HG03378 (cell line): Measurements from ENCODE around the gene SIN3A.
"Not testable (repeated sequence)": the region's sequence is repeated elsewhere in the genome, so short reads cannot be mapped to it uniquely, and the experiment has no call there.

ENCODE experiments used
- ATAC-seq: cut with Tn5 transposase; IDR thresholded peaks from one replicate; pipeline ENCODE4 v1.9.1; 2021; ENCODE audit warnings: mild to moderate bottlenecking, moderate library complexity; ENCODE audit not compliant: unreplicated experiment

Gene SIN3A

GRCh38 chr15:75357976-75358673, 93.4 kb downstream of the SIN3A start:
- no peak for ATAC-seq

DNA sequence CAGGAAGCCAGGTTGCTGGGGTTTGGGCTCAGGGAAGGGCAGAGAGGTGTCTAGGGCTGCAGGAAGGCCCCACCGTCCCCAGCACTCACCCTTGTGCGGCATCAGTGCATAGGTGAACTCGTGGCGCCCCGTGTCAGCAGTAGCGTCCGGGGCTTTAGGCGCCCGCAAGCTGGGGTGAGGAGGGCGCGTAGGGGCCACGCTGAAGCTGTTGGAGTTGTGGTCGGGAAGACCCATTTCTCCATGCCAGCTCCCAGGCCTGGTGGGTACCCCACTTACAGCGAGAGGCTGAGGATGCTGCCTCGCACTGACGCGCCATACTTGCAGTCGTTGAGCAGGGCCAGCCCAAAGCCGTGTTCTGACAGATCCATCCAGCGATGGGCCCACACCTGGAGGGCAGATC, 95.0 kb downstream of the SIN3A start:
- ATAC-seq = no peak

DNA sequence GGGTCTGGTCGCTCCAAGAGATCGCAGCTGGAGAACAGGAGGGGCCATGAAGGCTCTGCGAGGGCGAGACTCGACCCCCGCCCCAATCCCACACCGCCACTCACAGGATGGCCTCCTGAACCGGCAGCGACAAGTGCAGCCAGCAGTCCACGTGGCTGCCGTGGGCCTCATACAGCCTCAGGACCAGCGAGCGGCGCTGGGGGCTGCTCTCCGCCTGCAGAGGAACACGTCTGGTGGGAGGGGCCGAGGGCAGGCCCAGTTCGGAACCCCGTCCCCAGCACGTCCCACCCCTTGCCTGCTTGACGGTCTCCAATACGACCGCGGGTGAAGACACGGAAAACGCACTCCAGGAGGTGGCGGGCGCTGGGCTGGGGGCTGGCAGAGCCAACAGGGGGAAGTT, 95.5 kb downstream of the SIN3A start:
- no peak for ATAC-seq

DNA sequence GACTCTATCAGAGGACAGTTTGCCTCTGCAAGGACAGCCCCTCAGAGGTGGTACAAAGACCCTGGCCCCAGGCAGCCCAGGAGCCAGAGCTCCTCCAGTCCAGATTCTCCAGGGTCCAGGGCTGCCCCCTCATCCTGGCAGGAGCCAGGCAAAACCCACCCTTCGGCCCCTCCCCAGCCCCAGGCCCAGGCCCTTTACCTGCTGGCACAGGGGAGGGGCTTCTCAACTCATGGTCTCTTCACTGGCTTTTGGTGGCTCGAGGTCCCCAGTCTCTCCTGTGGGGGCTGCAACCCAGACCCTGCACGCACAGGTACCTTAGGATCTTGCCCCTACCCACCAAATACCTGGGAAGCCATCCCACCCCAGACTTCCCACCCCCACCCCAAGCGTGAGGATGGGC, 96.1 kb downstream of the SIN3A start:
- no peak for ATAC-seq

GRCh38 chr15:75354454-75354853, 97.0 kb downstream of the SIN3A start:
- no peak for ATAC-seq

GRCh38 chr15:75353604-75354003, 97.9 kb downstream of the SIN3A start:
- ATAC-seq = no peak

- ATAC-seq = no peak
Measured at GRCh38 chr15:75352186-75353080, 99.1 kb downstream of the SIN3A start.

- ATAC-seq = no peak
Measured at GRCh38 chr15:75350601-75351361, 100.7 kb downstream of the SIN3A start.

- peak; percentile 40 for ATAC-seq
Measured at GRCh38 chr15:75349851-75350588, 101.5 kb downstream of the SIN3A start.

DNA sequence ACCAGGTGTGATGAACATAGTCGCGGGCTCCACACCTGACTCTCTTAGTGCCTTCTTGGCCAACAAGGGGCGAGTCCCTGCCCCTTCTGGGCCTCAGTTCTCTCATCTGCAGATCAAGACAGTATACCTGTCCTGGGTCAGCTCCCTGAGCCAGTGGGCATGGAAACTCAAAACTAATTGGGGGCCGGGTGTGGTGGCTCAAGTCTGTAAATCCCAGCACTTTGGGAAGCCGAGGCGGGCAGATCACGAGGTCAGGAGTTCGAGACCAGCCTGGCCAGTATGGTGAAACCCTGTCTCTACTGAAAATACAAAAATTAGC, 102.2 kb downstream of the SIN3A start:
- not testable (repeated sequence) for ATAC-seq

DNA sequence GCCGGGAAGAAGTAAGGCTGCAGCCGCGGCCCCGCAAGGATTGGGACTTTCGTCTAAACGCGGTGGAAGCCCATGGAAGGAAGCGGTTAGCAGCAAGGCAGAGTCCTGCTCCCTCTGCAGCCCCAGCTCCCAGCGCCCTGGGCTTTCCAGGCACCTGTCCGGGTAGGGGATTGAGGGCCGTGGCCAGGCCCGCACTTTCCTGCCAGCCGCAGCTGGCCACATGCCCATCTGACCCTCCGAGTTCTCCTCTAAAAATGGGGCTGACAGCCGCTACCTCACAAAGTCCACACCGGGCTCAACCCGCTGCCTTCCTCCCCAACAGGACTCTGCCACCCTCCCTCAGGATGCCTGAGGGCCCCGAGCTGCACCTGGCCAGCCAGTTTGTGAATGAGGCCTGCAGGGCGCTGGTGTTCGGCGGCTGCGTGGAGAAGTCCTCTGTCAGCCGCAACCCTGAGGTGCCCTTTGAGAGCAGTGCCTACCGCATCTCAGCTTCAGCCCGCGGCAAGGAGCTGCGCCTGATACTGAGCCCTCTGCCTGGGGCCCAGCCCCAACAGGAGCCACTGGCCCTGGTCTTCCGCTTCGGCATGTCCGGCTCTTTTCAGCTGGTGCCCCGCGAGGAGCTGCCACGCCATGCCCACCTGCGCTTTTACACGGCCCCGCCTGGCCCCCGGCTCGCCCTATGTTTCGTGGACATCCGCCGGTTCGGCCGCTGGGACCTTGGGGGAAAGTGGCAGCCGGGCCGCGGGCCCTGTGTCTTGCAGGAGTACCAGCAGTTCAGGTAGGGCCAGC, 102.7 kb downstream of the SIN3A start:
- no peak for ATAC-seq

- ATAC-seq = no peak
Measured at GRCh38 chr15:75348034-75348561, 103.4 kb downstream of the SIN3A start.

DNA sequence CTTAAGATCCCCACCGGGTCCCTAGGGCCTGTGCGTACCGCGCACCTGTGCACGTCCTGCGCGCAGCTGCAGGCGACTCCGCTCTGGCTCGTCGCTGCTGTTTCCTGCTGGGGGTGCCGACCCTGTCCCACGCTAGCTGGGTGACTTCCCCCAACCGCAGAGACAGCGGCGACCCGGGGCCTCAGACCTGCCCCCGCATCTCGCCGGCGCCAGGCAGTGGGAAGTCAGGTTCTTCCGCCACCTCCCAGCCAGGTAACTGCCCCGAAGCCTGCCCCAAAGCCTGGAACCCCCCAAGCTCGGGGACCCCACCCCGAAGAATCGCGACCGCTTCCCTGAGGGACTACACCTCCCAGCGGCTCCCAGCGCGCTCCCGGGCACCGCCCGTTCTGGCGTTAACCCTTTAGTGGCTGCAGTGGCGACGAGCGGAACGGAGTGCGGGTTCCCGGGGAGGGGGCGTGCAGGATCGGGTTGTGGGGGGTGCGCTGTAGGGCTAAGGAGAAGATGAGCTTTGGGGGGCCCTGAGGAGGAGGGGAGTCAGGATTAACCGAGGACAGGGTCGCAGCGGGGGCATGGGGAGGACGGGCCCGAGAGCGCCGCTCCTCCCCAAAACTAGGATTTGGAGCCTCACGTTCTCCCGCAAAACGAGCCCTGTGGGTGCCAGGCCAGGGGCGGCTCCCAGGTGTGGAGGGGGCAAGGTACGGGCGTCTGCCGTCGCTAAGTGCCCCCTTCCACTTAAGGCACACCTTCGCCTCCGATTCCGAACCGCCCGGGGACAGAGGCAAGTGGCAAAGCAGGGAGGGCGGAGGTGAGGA, 104.1 kb downstream of the SIN3A start:
- ATAC-seq = no peak

- no peak for ATAC-seq
Measured at GRCh38 chr15:75346796-75347221, 104.7 kb downstream of the SIN3A start, which contains the start of gene NEIL1. TSS of gene NEIL1 (plus strand) at chr15:75347039. CDS start at chr15:75348906, 1,867 bp downstream.

- ATAC-seq = not testable (repeated sequence)
Measured at GRCh38 chr15:75343953-75344352, 107.5 kb downstream of the SIN3A start.

DNA sequence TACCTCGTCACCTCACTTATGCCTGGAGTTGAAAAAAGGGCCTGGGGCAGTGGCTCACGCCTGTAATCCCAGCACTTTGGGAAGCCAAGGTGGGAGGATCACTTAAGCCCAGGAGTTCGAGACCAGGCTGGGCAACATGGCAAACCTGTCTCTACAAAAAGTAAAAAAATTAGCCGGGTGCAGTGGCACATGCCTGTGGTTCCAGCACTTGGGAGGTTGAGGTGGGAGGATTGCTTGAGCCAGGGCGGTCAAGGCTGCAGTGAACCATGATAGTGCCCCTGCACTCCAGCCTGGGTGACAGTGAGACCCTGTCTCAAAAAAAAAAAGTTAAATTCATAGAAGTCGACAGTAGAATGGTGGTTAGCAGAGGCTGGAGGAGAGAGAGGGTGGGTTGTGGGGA, 109.3 kb downstream of the SIN3A start:
- ATAC-seq = no peak

DNA sequence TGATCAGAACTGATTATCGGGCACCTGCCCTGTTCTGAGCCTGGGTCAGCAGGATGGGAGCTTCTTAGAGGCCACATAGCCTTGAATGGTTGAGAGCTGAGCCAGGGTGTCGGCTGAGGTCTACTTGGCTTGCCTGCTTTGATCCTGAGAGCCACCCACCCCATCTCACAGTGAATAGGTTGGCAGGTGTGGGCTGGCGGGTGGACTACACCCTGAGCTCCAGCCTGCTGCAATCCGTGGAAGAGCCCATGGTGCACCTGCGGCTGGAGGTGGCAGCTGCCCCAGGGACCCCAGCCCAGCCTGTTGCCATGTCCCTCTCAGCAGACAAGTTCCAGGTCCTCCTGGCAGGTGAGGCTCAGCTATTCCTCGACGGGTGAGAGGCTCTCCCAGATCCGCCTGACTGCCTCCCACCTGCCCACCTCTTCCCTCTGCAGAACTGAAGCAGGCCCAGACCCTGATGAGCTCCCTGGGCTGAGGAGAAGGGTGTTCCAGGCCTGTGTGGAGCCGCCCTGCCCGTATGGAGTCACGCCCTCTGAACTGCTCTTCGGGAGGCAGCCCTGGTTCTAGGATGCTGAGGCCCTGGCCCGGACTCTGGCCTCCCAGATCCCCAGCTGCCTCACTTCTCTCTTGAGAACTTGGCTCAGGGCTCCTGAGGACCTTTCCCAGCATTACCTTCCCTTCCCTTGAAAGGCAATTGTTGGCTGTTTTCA, 111.8 kb downstream of the SIN3A start:
- no peak for ATAC-seq

DNA sequence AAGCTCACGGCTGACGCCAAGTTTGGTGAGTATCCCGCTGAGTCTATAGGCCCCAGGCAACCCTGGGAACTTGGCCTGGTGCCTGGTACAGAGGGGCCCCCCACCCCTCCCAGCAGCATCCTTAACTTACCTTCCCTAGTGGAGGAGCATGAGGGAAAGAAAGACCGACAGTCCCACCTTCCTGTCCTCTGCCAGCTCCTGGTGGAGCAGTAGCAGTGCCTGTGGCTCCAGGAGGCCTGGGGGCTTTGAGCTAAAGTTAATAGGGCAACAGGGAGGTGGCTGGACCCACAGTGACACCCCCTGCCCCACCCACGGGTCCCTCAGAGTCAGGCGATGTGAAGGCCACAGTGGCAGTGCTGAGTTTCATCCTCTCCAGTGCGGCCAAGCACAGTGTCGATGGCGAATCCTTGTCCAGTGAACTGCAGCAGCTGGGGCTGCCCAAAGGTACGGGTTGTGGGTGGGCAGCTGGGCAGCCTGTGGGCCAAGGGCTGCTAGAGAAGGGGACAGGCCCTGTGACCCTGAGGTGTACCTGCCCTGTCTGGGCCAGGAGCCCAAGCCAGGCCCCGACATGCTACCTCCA, 112.7 kb downstream of the SIN3A start:
- ATAC-seq = no peak
